ENCODE data around the gene BOLA3.

GRCh38 chr2:74097574-74097973 lies 50.1 kb downstream of the BOLA3 start:
- TF ChIP-seq CTCF (IDR thresholded peaks at IDR 0.05; ENCODE audit: low read length), result no peak
- TF ChIP-seq EZH2 (IDR thresholded peaks at IDR 0.05; ENCODE audit: borderline replicate concordance, low read length), result no peak

All from OCI-LY1 (cell line).